ENCODE results near the gene FCN2.
"Not testable (repeated sequence)": the region's sequence is repeated elsewhere in the genome, so short reads cannot be mapped to it uniquely, and the experiment has no call there.

Gene FCN2

GRCh38 chr9:134855231-134855899, 25.2 kb upstream of the FCN2 start:
- no peak for TF ChIP-seq ZFX (IDR thresholded peaks at IDR 0.05; ENCODE audit: borderline replicate concordance)
- TF ChIP-seq CTCF (IDR thresholded peaks at IDR 0.05) = no peak
- H3K27ac ChIP-seq = no peak overlapping the region

- no peak overlapping the region for H3K27ac ChIP-seq
- no peak for TF ChIP-seq CTCF (IDR thresholded peaks at IDR 0.05)
- no peak for TF ChIP-seq ZFX (IDR thresholded peaks at IDR 0.05; ENCODE audit: borderline replicate concordance)
These were observed 24.7 kb upstream of the FCN2 start for GRCh38 chr9:134855900-134856377.

GRCh38 chr9:134857451-134857850, 23.2 kb upstream of the FCN2 start:
- not testable (repeated sequence) for H3K27ac ChIP-seq

- TF ChIP-seq CTCF (IDR thresholded peaks at IDR 0.05) (no peak), ZFX (IDR thresholded peaks at IDR 0.05; ENCODE audit: borderline replicate concordance) (no peak)
- no peak overlapping the region for H3K27ac ChIP-seq
These were observed 22.4 kb upstream of the FCN2 start for GRCh38 chr9:134858051-134858841.

GRCh38 chr9:134860510-134860909, 20.1 kb upstream of the FCN2 start:
- TF ChIP-seq ZFX (IDR thresholded peaks at IDR 0.05; ENCODE audit: borderline replicate concordance) = no peak
- TF ChIP-seq CTCF (IDR thresholded peaks at IDR 0.05) = no peak
- no peak overlapping the region for H3K27ac ChIP-seq

- H3K27ac ChIP-seq = no peak overlapping the region
- TF ChIP-seq CTCF (IDR thresholded peaks at IDR 0.05) = no peak
- TF ChIP-seq ZFX (IDR thresholded peaks at IDR 0.05; ENCODE audit: borderline replicate concordance) = no peak
These were observed 18.8 kb upstream of the FCN2 start for GRCh38 chr9:134861595-134862334.

GRCh38 chr9:134863306-134863902, 17.2 kb upstream of the FCN2 start:
- no peak for TF ChIP-seq ZFX (IDR thresholded peaks at IDR 0.05; ENCODE audit: borderline replicate concordance)
- TF ChIP-seq CTCF (IDR thresholded peaks at IDR 0.05) = no peak
- H3K27ac ChIP-seq = no peak overlapping the region
